HG02870 (cell line): Measurements from ENCODE around the gene ASPRV1.

Experiments
- ATAC-seq: cut with Tn5 transposase; IDR thresholded peaks from one replicate; pipeline ENCODE4 v1.9.1; 2021; ENCODE audit warnings: mild to moderate bottlenecking, moderate library complexity; ENCODE audit not compliant: unreplicated experiment

Gene ASPRV1

DNA sequence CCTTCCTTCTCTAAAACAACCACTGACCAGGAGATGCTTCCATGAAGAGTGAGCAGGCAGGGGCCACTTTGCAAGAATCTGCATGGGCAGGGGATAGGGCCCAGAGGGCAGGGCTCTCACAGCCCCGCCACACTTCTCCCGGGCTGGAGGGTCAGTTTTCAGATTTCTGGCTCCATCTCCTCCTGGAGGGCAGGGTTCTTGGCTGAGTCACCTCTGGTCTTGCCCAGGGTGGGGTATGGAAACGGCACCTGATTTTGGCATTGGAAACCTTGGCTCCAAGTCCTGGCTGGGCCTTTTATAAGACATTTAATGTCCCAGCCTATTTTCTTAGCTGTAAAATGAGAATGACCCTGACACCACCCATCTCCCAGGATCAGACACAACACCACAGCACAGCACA lies 27.6 kb upstream of the ASPRV1 start:
- ATAC-seq, result no peak

DNA sequence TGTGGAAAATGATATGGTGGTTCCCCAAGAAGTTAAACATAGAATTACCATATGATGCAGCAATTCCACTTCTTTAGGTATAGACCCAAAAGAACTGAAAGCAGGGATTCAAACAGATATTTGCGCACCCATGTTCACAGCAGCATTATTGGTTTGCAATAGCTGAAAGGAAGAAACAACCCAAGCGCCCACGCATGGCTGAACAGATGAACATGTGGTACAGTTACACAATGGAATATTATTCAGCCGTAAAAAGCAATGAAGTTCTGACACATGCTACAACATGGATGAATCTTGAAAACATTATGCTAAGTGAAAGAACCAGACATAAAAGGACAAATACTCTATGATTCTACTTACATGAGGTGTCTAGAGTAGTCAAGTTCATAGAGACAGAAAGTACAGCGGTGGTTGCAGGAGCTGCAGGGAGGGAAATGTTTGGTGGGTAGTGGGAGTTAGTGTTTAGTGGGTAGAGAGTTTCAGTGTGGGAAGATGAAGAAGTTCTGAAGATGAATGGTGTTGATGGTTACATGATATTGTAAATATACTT lies 26.7 kb upstream of the ASPRV1 start:
- ATAC-seq, result no peak

DNA sequence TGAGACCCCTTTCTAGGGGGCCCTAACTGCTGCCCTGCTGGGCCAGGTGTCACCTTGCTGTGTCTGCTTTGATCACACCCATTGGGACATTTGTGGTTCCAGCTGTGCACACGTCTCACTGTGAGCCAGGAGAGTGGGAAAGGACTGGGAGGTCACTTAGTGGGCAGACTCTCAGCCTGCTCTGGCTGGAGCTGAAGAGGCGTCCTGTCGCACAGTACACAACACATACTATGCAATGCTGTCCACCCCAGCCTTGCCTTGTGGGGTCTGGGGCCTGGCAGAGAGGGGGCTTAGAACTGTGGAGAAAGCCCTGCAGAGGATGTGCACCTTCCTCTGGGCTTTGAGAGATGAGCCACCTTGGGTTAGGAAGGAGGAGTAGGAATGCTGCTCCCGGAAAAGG lies 25.3 kb upstream of the ASPRV1 start:
- ATAC-seq, result no peak

DNA sequence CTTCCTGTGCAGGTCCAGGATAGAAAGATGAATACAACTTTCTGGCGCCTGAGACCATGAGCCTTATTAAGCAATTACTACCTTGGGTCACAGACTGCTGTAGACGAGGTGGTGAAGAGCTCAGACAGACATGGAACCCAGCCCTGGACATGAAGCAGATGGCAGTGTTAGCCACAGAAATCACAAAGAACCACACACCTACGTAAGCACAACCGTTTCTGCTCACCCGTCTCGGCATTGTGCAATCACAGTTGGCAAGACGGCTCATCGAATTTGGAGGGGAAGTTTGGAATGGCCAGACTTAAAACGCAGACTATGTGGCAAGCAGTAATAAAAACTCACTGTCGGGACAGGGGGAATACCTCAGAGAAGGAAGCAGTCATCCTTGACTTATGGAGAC lies 24.3 kb upstream of the ASPRV1 start:
- no peak for ATAC-seq

DNA sequence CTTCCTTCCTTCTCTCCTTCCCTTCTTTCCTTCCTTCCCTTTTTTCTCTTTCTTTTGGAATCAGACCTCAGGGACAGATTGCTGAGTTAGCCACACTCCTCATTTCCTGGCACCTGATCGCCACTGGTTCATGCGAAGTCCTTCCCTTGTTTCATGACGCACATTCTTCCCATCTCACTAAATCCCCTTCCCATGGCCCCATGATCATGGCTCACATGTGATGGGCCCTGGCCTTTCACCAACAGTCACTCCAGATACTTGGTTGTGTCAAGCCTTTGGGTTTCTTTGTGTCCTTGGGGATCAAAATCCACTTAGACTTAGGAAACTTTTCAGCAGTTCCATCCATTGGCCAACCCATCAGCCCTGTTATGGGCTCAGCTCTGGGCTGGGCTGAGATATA lies 23.8 kb upstream of the ASPRV1 start:
- ATAC-seq, result no peak

DNA sequence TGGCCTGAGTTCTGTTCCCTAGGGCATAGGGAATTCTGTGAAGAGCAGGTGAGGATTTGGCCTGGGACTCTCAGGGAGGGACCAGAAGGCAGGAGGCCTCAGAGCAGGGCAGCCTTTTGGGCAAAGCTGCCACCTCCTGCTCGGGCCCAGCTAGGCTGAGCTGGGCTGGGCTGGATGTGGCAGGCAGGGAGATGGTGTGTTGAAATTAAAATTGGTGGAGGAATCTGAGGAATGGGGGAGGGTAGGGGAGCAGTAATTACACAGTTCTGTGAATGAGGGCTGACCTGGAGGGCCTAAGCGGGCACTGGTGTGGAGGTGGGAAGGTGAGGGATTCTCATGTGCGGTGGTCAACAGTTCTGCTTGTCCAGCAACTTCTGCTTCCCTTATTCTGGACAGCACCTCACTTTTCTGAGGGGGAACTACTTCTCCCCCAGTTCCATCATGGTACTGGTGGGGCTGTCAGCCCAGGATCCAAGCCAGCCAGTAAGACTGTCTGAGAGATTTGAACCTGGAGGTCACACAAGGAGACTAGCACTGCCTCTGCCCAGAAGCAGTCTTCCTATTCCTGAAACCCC lies 22.0 kb upstream of the ASPRV1 start:
- ATAC-seq, result no peak

DNA sequence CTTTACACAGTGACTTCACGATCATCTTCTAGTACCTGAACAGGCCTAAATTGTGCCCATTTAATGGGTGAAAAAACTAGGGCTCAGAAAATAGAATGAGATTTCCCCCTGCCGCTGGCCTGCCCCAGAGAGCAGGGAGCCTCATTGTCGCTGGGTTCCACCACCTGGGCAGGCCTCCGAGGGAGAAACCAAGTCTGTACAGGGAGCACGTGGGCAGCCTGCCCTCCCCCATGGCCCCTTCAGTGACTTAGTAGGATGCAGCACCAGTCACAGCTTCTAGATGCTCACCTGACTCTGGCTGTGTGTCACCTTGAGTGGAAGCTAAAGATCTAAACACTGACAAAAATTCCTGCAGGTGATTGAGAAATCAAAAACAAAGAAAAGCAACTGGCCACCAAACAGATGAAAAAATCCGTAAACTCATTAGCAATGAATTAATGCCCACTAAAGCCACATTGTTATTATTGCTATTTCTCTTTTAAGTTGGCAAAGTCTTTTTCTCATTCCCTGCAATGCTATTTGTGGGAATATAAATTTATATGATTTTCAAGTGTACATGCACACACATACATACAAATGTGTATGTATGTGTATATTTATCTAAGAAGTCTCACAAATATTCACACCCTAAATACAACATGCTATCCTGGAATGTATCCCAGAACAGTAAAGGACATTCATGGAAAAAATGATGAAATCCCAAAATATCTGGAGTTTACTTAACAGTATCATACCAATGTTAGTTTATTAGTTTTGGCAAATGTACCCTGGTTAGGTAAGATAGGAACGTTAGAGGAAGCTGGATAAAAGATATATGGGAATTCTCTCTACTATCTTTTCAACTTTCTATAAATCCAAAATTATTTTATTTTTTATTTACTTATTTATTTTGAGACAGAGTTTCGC lies 18.7 kb upstream of the ASPRV1 start:
- ATAC-seq, result no peak

DNA sequence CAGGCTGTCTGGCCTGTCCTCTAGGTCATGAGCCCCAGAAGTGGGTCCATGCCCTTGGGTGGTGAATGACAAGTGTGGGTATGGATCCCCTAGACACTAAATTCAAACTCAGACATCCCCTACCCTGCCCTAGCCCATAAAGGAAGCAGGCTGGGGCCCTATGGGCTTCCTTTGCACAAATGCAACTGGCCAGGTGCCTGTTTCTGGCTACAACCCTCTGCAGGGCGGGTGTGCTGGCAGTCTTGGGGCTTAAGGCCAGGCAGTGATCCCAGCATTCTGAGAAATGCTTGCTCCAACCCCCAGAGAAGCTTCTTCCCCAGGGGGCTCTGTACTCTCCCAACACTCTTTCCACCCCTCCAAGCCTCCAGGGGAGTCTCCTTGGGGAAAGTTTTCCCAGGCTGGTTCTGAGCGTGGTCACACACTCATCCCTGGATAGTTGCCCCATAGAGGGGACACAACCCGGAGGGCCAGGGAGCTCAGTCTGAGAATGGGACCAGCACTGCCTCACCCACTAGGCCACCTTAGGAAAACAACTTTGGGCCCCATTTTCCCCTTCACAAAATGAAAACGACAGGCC lies 16.6 kb upstream of the ASPRV1 start:
- ATAC-seq, result no peak

DNA sequence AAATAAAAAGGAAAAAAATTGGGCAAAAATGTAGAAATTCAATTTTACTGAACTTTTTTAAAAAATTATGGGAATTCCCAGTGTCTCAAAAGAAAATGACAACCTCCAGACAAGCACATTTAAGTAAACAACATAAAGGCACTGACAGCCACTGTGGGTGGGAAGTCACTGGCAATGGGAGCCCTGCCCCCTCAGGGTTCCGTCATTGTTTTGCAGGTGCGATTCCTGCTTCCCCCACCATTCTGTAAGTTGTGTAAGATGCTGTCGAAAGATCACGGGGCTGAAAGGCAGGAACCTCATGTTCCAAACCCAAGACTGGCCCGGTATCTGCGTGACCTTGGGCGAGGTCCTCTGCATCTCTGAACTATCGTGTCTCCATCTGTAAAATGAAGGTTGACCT lies 15.8 kb upstream of the ASPRV1 start:
- no peak for ATAC-seq

DNA sequence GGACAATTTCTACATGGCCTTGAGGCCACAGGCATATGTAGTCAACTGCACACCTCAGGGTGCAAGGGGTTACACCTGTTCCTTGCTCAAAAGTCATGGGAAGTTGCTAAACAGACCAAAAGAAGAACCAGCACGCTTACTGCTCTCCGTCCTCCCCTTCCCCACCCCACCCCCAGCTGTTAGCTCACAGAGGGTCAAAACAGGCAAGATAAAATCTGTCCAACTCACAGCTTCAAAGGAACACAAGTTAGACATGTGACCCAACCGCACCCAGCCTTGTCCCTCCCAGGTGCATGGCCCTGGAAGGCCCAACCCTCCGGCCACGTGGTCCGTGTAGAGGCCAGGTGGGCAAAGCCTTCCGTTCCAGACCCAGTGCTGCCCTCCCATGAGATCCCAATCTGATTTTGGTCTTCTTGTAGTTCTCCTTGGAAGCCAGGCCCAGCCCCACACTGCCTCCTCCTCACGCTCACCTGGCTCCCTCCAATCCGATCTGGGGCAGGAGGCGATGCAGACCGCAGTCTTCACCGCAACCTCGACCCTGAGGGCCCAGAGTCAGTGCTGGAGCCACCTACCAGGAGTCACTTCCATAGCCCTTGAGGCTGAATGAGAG lies 14.5 kb upstream of the ASPRV1 start:
- ATAC-seq, result no peak

DNA sequence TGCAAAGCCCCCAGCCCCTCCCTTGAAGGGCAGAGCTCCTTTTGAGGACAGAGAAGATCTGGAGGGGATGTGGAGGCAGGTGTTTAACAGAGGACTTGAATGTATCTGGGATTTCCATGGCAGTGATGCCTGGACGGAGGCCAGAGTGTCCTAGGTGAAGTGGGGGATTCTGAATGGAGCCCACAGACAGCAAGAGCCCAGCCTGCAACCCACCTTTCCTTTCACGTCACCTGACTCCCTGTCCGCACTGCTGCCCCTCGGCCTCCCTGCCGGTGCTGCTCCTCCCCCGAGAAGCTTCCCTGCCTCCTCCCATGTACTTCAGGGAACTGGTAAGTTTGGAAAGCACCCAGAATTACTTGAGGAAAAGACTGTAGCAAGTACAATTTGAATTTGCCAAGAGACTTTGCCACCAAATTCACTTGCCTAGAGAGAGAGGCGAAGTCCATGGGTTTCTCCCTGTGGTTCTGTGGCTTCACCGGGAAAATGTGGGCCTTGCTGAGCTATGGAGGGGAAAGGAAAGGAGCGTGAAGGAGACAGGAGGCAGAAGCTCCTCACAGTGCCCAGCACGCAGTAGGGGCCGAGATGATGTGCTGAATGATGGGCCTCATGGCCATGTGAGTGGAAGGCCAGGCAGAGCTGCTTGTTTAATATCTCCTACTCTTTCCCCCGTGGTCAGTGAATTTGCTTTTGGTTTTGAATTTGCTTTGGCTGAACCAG lies 13.9 kb upstream of the ASPRV1 start:
- ATAC-seq, result no peak

DNA sequence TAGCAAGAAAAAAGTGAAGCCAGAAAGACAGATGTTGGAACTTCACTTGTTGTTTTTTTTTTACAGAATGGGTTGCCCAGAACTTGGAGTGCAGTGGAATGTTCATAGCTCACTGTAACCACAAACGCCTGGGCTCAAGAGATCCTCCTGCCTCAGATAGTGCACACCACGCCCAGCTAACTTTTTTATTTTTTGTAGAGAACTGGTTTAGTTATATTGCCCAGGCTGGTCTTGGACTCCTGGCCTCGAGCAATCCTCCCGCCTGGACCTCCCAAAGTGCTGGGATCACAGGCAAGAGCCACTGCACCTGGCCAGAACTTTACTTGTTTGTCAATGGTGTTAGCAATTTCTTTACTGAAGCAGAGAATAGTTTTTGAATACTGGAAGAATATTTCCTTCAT lies 11.9 kb upstream of the ASPRV1 start:
- ATAC-seq, result no peak

DNA sequence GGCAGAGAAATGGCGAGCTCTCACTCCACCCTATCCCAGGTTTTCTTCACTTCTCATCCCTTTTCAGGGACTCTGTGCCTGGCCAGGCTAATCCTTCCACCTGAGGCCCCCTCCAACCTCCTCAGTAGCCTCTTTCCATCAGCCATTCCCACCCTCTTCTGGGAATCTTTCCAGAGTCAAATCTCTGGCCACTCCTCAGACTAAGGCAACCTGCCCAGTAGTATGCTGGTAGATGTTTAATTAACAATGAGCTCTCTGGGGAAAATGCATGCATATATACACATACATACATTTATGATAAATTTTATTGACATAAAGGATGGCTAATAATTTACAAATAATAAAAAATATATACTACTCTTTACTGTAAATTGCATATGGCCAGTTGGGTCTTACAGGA lies 11.4 kb upstream of the ASPRV1 start:
- ATAC-seq, result no peak

DNA sequence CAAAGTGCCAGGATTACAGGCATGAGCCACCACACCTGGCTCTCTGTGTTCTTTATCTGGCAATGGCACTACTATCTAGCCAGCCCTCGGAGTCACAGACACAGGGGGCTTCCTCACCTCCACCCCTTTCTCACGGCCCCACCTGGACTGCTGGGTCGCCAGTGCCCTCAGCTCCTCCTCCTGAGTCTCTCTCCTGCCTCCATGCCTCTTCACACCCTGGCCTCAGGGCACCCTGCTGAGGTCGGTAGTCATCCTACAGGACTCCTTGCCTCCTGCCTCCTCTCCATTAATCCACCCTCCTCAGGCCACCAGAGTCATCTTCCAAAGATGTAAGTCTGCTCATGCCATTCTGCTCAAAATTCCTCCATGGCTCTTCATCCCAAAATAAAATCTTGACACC lies 8.6 kb upstream of the ASPRV1 start:
- no peak for ATAC-seq

DNA sequence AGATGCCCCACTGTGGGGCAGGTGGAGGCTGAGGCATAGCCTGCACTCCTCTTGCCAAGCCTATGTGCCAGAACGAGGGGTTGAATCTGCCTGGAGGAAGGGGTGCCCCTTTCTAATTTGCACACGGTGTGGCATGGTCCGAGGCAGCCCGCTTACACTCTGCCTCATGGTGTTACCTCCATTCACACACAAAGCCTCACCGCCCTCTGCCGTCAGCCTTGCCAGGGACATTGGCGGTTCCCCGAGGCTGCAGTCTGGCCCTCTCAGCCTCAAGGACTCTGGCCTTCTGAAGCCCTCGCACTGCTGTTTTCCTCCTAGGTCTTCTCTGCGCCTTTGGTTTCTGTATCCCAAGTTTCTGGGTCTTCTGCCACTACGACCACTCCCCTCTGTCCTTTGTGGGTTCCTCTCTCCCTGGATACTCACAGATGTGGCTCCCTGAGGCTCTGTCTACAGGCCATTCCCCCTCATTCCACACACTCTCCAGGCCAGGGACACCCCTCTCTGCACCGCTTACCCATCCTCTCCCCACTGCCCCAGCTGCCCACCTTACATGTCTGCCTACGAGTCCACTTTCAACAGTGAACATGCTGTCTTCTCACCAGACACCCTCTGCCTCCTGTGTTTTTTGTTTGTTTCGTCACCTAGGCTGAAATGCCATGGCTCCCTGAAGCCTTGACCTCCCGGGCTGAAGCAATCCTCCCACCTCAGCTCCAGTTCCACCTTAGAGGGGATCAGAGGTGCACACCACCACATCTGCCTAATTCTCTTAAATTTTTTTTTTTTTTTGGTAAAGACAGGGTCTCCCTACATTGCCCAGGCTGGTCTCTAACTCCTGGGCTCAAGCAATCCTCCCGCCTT lies 7.9 kb upstream of the ASPRV1 start:
- ATAC-seq, result no peak

DNA sequence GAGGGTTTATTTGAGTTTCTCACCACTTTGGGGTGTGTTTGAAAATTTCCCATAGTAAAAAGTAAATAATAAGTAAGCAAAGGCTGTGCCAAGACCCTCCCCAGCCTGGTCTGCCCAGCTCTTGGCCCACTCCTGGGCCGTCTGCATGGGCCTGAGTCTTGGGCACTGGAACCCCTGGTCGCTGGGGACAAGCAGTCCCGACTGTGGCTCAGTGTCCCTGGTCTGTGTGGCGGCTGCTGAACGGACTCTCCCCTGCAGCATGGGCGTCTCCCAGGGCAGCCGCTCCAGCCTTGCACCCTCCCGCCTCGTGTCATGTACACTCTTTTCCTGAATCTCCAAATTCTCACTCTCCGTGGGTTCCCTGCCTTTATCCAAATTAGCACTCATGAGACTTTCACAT lies 7.2 kb upstream of the ASPRV1 start:
- no peak for ATAC-seq

DNA sequence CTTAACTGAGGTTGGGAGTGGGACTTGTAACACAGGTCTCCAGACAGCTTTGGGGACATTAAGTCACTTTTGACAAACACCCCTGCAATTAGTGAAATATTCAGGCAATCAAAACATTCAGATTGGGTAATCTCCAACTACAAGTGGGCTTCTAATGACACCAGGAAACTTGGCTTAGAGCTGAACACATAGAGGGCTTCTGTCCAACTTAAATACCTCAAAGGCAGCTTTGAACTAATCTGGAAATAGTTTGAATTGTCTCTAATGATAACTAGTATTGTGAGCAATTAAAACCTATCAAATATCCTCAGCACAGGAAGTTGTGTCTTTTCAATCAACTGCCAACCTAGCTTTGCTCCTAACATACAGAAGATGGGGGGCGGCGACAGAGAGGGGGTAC lies 5.1 kb upstream of the ASPRV1 start:
- no peak for ATAC-seq

DNA sequence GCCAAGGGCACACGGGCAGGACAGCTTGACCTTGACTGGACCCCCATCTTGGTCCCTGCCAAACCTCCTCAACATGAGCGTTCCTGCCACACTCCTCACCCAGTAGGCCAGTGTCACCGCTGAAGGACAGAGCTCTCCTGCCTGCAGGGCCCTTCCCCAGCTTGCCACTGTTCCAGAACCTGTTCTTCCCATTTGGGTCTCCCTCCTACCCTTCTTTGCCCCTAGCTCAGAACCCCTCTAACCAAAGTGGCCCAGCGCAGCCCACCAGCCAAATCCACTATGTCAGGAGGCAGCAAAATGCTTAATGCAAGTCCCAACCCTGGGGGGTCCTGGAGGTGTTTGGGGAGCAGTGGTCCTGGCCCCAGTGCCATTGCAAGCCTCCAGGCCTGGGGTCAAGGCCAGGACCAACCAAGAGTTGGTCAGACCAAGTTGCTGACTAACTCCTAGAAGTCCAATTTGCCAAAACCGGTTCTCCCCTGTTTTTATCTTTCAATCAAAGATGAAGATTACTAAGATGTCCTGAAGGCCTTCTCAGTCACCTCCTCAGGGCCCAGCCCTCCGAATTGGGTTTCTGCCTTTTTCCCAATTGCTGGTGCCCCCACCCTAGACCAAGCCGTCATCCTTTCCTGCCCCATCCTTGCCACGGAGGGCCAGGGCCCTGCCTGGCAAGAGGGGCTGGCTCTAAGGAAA lies 4.5 kb upstream of the ASPRV1 start:
- no peak for ATAC-seq

DNA sequence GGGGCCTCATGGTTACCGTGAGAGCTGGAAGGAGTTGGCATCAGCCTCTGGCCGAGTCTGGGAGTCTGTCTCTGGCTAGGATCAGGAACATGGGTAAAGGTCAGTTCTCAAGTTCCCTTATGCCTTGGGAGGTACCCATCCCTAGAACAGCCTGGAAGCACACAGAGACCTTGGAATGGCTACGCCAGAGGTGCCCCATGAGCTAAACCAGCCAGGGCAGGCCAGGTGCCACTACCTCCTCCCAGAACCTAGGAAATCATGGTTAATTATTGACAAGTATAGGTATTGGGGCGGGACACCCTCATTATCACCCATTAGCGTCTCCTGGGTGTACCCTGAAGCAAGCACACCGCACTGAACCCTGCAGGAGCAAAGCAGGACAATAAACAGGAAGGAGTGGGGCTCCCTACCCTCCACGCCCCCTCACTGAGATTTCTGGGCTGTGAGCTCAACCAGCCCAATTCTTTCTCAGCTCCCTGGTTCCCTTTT lies 3.0 kb upstream of the ASPRV1 start:
- ATAC-seq, result no peak
